Natural killer cell (primary cell): ENCODE measurements around the gene GAN. TPM values are rescaled to one million over a fixed set of nuclear protein-coding genes. Genes with fewer than 3 reads are reported as not detected.
A peak's percentile ranks its signal among the peaks of the same experiment; 100 is the strongest.

Experiments
- ATAC-seq, 3 donors: fragments of 150-1000 bp in 2 of 3; fragments of 200-7000 bp in 1 of 3; cut with Tn5 transposase; 1 replicate in 1 of 3; 2 replicates in 2 of 3; pipeline ENCODE4 v1.10.0; 2021; ENCODE audit warnings: mild to moderate bottlenecking in 2 of 3, moderate library complexity in 2 of 3
- DNase-seq, 2 donors: peaks; one replicate each; pipeline versions ENCODE4 v3.0.0 to v3.0.0-alpha.2; 2013 to 2021; ENCODE audit warnings: mixed read lengths in 1 of 2
- H3K27ac ChIP-seq: one replicate; pipeline ENCODE4 v1.5.1; 2013; ENCODE audit warnings: mild to moderate bottlenecking, low read length
- H3K27me3 ChIP-seq: one replicate; pipeline ENCODE4 v1.6.1; 2013; ENCODE audit warnings: low read length; ENCODE audit not compliant: control insufficient read depth, insufficient read depth
- H3K36me3 ChIP-seq: one replicate; pipeline ENCODE4 v1.6.1; 2013; ENCODE audit warnings: low read length; ENCODE audit not compliant: control insufficient read depth, insufficient read depth
- H3K4me1 ChIP-seq: one replicate; pipeline ENCODE4 v1.6.1; 2013; ENCODE audit warnings: low read length; ENCODE audit not compliant: control insufficient read depth, insufficient read depth
- H3K4me3 ChIP-seq: one replicate; pipeline ENCODE4 v1.5.1; 2013; ENCODE audit warnings: low read length
- H3K9me3 ChIP-seq: one replicate; pipeline ENCODE4 v1.6.1; 2013; ENCODE audit warnings: low read length; ENCODE audit not compliant: control insufficient read depth, insufficient read depth
- H3K27ac Mint-ChIP-seq, 2 donors: one replicate each; pipeline ENCODE4 v1.8.0; 2022; ENCODE audit warnings: mild to moderate bottlenecking in 2 of 2, mixed read lengths in 2 of 2, moderate library complexity in 1 of 2
- H3K27me3 Mint-ChIP-seq, 2 donors: one replicate each; pipeline ENCODE4 v1.8.0; 2022; ENCODE audit warnings: low read depth in 2 of 2, mixed read lengths in 2 of 2
- H3K36me3 Mint-ChIP-seq: one replicate; pipeline ENCODE4 v1.8.0; 2022; ENCODE audit warnings: mixed read lengths
- H3K4me1 Mint-ChIP-seq, 2 donors: one replicate each; pipeline ENCODE4 v1.8.0; 2022; ENCODE audit warnings: mixed read lengths in 2 of 2
- H3K4me3 Mint-ChIP-seq: one replicate; pipeline ENCODE4 v1.8.0; 2022; ENCODE audit warnings: mild to moderate bottlenecking, moderate library complexity, mixed read lengths
- H3K9me3 Mint-ChIP-seq, 2 donors: one replicate each; pipeline ENCODE4 v1.8.0; 2022; ENCODE audit warnings: mixed read lengths in 2 of 2
- WGBS: methylation state at CpG from one replicate; pipeline ENCODE4 v1.1.7; 2013; ENCODE audit warnings: missing lambda C conversion rate; ENCODE audit not compliant: insufficient coverage; 5-methylcytosine and 5-hydroxymethylcytosine counted together
- intact Hi-C: fragments of 100-400 bp; cut with micrococcal nuclease; formaldehyde crosslinking; loops from one replicate; pipeline ENCODE4 v1.14.2; 2022
- total RNA-seq, 4 donors: library from RNA; stranded (reverse); fragments of 120-200 nt in 1 of 4; gene quantifications; one replicate each; pipeline versions ENCODE4 v1.2.3 to v1.2.4, GENCODE V29; 2013 to 2022
- TF ChIP-seq, protein P1 (sequence below): fragments of 200-600 bp; IDR thresholded peaks from one replicate; pipeline ENCODE4 v1.8.0; 2022; ENCODE audit warnings: antibody characterized with exemption

Gene GAN
- total RNA-seq, 3 donors from 2014 or later (not counting 1 experiment from before 2014, with no cell fraction given): 5.9 to 9.9 (median 7.3) TPM

DNA sequence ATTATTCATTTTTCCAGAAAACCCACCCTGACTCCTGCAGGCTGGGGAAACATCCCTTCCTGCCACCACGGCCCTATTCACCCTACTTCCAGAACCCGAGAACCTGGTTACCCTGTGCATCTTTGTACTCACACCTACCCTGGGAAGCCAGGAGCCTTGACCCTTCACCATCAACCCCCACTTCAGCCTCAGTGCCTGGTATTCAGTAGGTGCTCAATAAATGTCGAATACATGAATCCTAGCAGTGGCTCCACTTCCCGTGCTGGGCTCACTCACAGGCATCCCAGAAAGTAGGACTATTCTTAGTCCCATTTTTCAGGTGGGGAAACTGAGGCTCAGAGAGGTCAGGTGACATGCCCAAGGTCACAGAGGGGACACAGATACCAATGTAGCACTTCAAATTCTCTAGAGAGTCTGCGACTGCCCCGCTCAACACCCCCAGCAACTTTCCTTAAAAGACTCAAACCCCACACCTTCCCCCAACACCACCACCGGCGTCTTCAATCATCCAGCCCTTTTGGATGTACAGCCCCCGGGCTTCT is 93.7 kb downstream of the GAN start:
- TF ChIP-seq, protein P1, sequence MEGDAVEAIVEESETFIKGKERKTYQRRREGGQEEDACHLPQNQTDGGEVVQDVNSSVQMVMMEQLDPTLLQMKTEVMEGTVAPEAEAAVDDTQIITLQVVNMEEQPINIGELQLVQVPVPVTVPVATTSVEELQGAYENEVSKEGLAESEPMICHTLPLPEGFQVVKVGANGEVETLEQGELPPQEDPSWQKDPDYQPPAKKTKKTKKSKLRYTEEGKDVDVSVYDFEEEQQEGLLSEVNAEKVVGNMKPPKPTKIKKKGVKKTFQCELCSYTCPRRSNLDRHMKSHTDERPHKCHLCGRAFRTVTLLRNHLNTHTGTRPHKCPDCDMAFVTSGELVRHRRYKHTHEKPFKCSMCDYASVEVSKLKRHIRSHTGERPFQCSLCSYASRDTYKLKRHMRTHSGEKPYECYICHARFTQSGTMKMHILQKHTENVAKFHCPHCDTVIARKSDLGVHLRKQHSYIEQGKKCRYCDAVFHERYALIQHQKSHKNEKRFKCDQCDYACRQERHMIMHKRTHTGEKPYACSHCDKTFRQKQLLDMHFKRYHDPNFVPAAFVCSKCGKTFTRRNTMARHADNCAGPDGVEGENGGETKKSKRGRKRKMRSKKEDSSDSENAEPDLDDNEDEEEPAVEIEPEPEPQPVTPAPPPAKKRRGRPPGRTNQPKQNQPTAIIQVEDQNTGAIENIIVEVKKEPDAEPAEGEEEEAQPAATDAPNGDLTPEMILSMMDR: no peak
- 89% methylated on average over 9 of the region's 9 CpGs for WGBS

DNA sequence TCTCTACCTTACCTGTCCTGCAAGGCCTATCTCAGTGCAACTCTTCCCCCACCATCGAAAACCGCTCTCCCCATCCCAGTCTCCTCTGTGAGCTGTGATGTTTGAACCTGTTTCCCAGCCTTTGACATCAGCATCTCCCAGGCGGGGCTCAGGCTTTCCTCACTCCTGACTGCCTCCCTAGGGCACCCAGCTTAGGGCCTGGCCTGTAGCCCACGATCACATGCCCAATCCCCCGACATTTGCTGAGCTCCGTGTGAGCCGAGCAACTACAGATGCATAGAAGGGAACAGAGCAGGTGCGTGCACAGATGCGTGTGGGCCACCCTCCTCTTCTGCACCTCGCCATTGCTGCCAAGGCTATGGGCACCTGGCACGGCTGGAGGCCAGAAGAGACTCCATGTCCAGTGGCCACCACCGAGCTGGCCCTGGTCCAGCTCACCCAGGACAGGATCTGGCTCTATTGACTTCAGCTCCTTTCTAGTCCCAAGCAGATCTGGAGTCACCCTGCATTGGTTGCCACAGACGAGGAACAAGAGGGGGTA is 94.3 kb downstream of the GAN start:
- Mint-ChIP-seq H3K36me3 (no peaks in the 10 kb centered on the region), H3K9me3 (no peaks in the 10 kb centered on the region), H3K4me3 (no peak overlapping the region), H3K27ac (peak overlapping the region in 1 of 2 donors; percentile 13), H3K4me1 (peaks cover 0 to 5% of the 10 kb centered on the region in 2 donors), H3K27me3 (no peaks in the 10 kb centered on the region)
- DNase-seq: no peak
- Histone ChIP-seq H3K27ac (no peak overlapping the region), H3K36me3 (no peaks in the 10 kb centered on the region), H3K4me1 (peaks cover under 1% of the 10 kb centered on the region), H3K27me3 (no peaks in the 10 kb centered on the region), H3K9me3 (no peaks in the 10 kb centered on the region), H3K4me3 (no peak overlapping the region)
- WGBS: 87% methylated on average over 13 of the region's 13 CpGs
- intact Hi-C loops: no loop called here
- TF ChIP-seq, protein P1: no peak
- no peak for ATAC-seq

More for the DNA sequence above, 93.7 kb downstream of the GAN start:
- DNase-seq (no peak), ATAC-seq (no peak)
- no peaks in the 10 kb centered on the region for H3K9me3 ChIP-seq
- Mint-ChIP-seq H3K36me3 (no peaks in the 10 kb centered on the region), H3K27ac (peak overlapping the region in 1 of 2 donors; percentile 13), H3K4me3 (no peak overlapping the region), H3K27me3 (no peaks in the 10 kb centered on the region), H3K9me3 (no peaks in the 10 kb centered on the region), H3K4me1 (peaks cover 0 to 8% of the 10 kb centered on the region in 2 donors)
- H3K4me3 ChIP-seq: no peak overlapping the region
- H3K27ac ChIP-seq: no peak overlapping the region
- intact Hi-C loops: no loop called here
- H3K36me3 ChIP-seq: no peaks in the 10 kb centered on the region
- H3K4me1 ChIP-seq: peaks cover 7% of the 10 kb centered on the region
- no peaks in the 10 kb centered on the region for H3K27me3 ChIP-seq

DNA sequence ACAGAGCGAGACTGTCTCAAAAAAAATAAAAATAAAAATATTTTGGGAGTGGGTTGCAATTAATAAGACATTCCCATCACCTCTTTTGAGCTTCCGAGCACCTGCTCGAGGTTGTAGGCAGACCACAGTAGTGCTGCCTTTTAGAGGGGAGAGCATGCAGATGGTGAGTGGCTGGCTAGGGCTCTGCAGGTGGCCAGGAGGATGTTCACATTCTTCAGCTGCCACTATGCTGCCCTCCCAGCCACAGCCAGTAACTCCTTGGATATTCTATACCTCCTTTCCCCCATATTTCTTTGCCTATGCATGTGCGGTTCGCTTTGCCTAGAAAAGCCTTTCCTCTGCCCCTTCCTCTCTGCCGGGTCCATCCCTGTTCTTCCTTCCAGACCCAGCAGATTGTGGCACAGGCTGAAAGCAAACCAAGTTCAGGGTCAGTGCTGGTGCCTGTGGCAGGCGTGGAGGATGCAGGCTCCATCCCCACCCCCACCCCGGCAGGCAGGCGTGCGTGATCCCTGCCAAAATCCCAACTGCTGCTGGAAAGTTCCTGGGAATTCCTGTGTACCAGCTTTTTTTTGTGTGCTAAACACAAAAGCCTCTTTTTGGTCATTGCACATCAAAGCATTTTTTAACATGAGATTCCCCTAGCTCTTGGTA is 96.0 kb downstream of the GAN start:
- TF ChIP-seq, protein P1: no peak
- Mint-ChIP-seq H3K27me3 (no peaks in the 10 kb centered on the region), H3K4me1 (no peaks in the 10 kb centered on the region), H3K4me3 (no peak overlapping the region), H3K36me3 (no peaks in the 10 kb centered on the region), H3K9me3 (no peaks in the 10 kb centered on the region), H3K27ac (no peak overlapping the region)
- Histone ChIP-seq H3K4me1 (no peaks in the 10 kb centered on the region), H3K4me3 (no peak overlapping the region), H3K9me3 (no peaks in the 10 kb centered on the region), H3K27me3 (no peaks in the 10 kb centered on the region), H3K27ac (no peak overlapping the region), H3K36me3 (no peaks in the 10 kb centered on the region)
- WGBS: 85% methylated on average over 9 of the region's 10 CpGs
- intact Hi-C loops: no loop called here
- DNase-seq (no peak), ATAC-seq (no peak)
